Type B pancreatic cell (in vitro differentiated cells): ENCODE measurements around the gene HNRNPL. TPM values are rescaled to one million over a fixed set of nuclear protein-coding genes. Genes with fewer than 3 reads are reported as not detected.
A peak's percentile ranks its signal among the peaks of the same experiment; 100 is the strongest.

ENCODE experiments used
- DNase-seq: peaks from one replicate; pipeline ENCODE4 v3.0.0; 2021; ENCODE audit warnings: mixed read lengths; ENCODE audit not compliant: unreplicated experiment; ENCODE audit errors: extremely low spot score
- H3K27ac Mint-ChIP-seq: 2 replicates; pipeline ENCODE4 v1.8.0; 2021; ENCODE audit warnings: mild to moderate bottlenecking, mixed read lengths
- H3K27me3 Mint-ChIP-seq: 2 replicates; pipeline ENCODE4 v1.8.0; 2021; ENCODE audit warnings: mixed read lengths
- H3K36me3 Mint-ChIP-seq: 2 replicates; pipeline ENCODE4 v1.8.0; 2021; ENCODE audit warnings: mixed read lengths
- H3K4me1 Mint-ChIP-seq: one replicate; pipeline ENCODE4 v1.8.0; 2021; ENCODE audit warnings: mixed read lengths; ENCODE audit not compliant: unreplicated experiment
- H3K4me3 Mint-ChIP-seq: 2 replicates; pipeline ENCODE4 v1.8.0; 2021; ENCODE audit warnings: mild to moderate bottlenecking, mixed read lengths
- H3K9me3 Mint-ChIP-seq: 2 replicates; pipeline ENCODE4 v1.8.0; 2021; ENCODE audit warnings: mixed read lengths
- total RNA-seq: library from RNA; stranded (reverse); gene quantifications from 2 replicates; pipeline ENCODE4 v1.2.1, GENCODE V29; 2021; ENCODE audit warnings: low replicate concordance
- TF ChIP-seq, protein P1 (sequence below): fragments of 200-600 bp; sonication (generic); conservative IDR thresholded peaks from 2 replicates; pipeline ENCODE4 v1.5.0; 2021; ENCODE audit warnings: antibody characterized with exemption, mild to moderate bottlenecking

Gene HNRNPL
- total RNA-seq, 1 donor from 2014 or later: 451 TPM

DNA sequence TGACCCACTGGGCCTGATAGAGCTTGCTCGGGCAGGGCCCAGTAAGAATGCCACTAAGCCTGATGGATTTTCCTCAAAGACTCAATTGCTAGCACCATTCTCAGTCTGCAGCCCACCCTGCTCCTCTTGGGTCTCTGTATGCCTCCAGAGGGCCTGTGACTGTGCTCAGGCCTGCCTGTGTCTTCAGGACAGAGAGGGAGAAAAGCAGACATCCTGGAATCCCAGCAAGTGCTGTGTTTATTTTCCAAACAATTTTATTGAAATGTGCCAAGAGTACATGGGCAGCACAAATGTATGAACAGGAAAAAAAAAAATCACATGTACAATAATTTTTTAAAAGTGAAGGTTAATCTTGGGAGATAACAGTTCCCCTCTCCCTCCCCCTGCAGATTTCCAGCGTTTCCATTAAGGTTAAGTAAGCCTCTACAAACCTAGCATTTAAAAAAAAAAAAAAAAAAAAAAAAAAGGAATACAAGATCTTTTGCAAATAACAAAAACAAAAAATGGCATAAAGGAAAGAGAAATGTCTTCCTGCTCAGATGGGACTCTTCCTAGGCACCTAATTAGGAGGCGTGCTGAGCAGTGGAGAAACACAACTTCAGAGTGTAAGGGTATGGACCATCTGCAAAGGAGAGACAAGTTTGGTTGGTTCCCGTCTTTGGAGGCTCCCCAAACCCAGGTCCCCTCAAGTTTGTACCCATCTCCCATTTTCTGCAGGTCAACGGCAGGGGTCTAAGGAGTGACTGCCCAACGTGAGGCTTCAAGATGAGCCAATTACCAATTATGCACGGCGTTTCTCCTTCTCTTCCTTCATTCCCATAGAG lies 13.4 kb downstream of the HNRNPL start:
- TF ChIP-seq, protein P1, sequence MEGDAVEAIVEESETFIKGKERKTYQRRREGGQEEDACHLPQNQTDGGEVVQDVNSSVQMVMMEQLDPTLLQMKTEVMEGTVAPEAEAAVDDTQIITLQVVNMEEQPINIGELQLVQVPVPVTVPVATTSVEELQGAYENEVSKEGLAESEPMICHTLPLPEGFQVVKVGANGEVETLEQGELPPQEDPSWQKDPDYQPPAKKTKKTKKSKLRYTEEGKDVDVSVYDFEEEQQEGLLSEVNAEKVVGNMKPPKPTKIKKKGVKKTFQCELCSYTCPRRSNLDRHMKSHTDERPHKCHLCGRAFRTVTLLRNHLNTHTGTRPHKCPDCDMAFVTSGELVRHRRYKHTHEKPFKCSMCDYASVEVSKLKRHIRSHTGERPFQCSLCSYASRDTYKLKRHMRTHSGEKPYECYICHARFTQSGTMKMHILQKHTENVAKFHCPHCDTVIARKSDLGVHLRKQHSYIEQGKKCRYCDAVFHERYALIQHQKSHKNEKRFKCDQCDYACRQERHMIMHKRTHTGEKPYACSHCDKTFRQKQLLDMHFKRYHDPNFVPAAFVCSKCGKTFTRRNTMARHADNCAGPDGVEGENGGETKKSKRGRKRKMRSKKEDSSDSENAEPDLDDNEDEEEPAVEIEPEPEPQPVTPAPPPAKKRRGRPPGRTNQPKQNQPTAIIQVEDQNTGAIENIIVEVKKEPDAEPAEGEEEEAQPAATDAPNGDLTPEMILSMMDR: no peak
- DNase-seq: no peak
- Mint-ChIP-seq H3K4me3 (peak overlapping the region; percentile 63), H3K9me3 (no peaks in the 10 kb centered on the region), H3K27me3 (no peaks in the 10 kb centered on the region), H3K27ac (peak overlapping the region; percentile 95), H3K4me1 (peaks cover 16% of the 10 kb centered on the region), H3K36me3 (peaks cover 34% of the 10 kb centered on the region)

DNA sequence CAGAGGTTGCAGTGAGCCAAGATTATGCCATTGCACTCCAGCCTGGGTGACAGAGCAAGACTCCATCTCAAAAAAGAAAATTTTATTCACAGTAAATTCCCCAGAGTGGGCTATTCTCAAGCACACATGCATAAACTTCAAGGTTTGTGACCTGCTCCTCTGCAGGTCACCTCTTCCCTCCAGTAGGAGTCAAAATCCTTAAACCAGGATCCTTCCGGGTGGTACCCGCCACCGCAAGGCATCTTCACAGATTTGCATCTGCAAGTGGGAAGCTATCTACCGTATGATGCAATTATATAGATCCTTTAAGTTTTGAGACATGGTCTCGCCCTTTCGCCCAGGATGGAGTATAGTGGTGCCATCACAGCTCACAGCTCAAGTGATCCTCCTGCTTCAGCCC lies 15.2 kb downstream of the HNRNPL start:
- no peaks in the 10 kb centered on the region for H3K27me3 Mint-ChIP-seq
- peaks cover 31% of the 10 kb centered on the region for H3K4me1 Mint-ChIP-seq
- no peak overlapping the region for H3K4me3 Mint-ChIP-seq
- H3K9me3 Mint-ChIP-seq: no peaks in the 10 kb centered on the region
- no peak for DNase-seq
- TF ChIP-seq, protein P1: no peak
- H3K27ac Mint-ChIP-seq: peak overlapping the region; percentile 99
- H3K36me3 Mint-ChIP-seq: peaks cover 36% of the 10 kb centered on the region

DNA sequence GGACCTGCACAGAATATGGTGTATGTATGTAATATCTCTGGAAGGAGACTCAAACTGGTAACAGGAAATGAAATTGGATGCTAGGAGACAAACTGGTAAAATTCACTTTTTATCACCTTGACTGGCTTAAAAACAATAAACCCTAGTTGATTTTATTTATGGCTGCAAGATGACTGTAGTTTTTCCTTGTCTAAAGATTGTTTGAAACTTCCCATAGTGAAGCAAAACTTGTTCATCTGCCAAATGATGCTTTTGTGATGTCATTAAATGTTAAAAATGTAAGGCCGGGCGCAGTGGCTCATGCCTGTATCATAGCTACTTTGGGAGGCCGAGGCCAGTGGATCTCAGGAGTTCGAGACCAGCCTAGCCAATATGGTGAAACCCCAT lies 15.7 kb downstream of the HNRNPL start:
- Mint-ChIP-seq H3K4me1 (peaks cover 31% of the 10 kb centered on the region), H3K27me3 (no peaks in the 10 kb centered on the region), H3K27ac (peak overlapping the region; percentile 99), H3K9me3 (no peaks in the 10 kb centered on the region), H3K4me3 (no peak overlapping the region), H3K36me3 (peaks cover 31% of the 10 kb centered on the region)
- DNase-seq: no peak
- TF ChIP-seq, protein P1: no peak

DNA sequence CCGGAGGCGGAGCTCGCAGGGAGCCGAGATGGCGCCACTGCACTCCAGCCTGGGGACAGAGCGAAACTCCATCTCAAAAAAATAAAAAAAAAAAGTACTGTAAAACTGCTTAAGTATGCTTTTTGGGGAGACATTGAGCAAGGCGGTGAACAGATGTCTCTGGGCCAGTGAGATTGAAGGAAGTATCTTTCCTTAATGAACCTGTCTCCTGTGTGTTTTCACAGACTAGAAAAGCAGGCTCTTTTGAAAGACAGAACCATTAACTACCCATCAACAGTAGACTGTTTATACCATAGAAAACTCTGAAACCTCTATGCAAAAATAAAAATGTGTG lies 16.7 kb downstream of the HNRNPL start:
- TF ChIP-seq, protein P1: no peak
- Mint-ChIP-seq H3K27me3 (no peaks in the 10 kb centered on the region), H3K36me3 (peaks cover 30% of the 10 kb centered on the region), H3K27ac (peak overlapping the region; percentile 99), H3K9me3 (no peaks in the 10 kb centered on the region), H3K4me3 (peak overlapping the region; percentile 37), H3K4me1 (peaks cover 31% of the 10 kb centered on the region)
- DNase-seq: no peak

DNA sequence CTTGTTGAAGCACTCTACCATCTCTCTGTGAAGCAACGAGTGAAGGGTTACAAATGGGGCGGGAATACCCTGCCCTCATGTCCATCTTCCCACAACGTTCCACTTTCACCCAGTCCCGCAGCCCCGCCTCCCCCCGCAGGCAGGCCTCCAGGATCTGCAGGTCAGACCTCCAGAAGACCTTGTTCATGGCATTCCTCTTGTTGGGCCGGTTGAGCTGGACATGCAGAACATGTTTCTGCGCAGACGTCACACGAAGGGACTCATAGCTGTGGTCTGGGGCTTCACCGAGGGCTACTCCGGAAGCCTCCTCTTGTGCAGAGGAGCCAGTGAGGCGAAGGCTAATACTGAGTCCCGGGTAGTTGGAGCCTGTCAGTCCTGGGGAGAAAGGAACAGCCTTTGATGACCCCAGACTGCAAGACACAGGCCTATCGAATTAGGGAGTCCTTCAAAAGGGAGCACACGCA lies 18.6 kb downstream of the HNRNPL start:
- Mint-ChIP-seq H3K36me3 (peaks cover 27% of the 10 kb centered on the region), H3K9me3 (no peaks in the 10 kb centered on the region), H3K27ac (peak overlapping the region; percentile 99), H3K4me1 (peaks cover 26% of the 10 kb centered on the region), H3K27me3 (no peaks in the 10 kb centered on the region), H3K4me3 (peak overlapping the region; percentile 92)
- DNase-seq: peak; percentile 74
- TF ChIP-seq, protein P1: no peak
